ENCODE data around the gene KRTCAP3. TPM values are rescaled to one million over a fixed set of nuclear protein-coding genes. Genes with fewer than 3 reads are reported as not detected.
A peak's percentile ranks its signal among the peaks of the same experiment; 100 is the strongest.

The KRTCAP3 gene
- total and polyA plus RNA-seq, 9 of the 15 experiments (the other 6 are each of a cell fraction or from before 2014, with no cell fraction given): 0.24 to 1.4 (median 0.73) TPM

DNA sequence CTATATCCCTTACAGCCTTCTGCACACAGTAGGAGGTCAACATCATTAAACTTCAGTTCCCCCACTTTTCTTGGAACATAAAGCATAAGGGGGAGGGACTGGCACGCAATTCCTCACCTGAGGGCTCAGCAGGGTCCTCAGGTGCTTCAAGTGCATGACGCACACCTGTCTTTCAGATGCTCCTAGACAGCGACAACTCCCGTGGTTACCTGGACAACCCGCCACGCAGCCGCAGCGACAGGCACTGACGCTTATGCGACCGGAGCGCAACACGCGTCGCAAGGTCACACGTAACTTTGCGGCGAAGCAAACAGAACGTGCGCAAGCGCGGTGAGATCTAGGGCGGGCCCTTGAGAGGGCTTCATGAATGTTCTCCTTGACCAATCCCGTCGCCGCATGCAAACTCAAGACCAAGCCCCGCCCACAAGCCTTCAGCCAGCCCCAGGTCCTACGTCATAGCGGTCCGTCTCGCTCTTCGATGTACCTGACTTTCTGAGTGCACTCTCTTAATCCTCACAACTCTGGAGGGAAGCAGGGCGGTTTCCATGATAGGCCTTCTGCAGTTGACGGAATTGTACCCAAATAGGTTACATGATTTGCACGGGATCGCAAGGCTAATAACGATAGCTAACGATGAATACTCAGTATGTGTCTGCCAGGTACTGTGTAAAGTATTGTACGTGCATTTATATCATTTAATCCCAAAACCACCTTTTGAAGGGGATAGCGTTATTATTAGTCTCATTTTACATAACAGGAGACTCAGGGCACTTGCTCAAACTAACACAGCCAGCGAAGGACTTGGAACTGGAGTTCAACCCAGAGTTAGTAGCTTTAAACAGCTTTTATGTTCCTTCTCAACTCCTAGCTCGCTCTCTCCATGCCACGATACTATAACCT lies 47.6 kb downstream of the KRTCAP3 start, which contains the start of gene IFT172 (continued):
- TF ChIP-seq, protein P1, sequence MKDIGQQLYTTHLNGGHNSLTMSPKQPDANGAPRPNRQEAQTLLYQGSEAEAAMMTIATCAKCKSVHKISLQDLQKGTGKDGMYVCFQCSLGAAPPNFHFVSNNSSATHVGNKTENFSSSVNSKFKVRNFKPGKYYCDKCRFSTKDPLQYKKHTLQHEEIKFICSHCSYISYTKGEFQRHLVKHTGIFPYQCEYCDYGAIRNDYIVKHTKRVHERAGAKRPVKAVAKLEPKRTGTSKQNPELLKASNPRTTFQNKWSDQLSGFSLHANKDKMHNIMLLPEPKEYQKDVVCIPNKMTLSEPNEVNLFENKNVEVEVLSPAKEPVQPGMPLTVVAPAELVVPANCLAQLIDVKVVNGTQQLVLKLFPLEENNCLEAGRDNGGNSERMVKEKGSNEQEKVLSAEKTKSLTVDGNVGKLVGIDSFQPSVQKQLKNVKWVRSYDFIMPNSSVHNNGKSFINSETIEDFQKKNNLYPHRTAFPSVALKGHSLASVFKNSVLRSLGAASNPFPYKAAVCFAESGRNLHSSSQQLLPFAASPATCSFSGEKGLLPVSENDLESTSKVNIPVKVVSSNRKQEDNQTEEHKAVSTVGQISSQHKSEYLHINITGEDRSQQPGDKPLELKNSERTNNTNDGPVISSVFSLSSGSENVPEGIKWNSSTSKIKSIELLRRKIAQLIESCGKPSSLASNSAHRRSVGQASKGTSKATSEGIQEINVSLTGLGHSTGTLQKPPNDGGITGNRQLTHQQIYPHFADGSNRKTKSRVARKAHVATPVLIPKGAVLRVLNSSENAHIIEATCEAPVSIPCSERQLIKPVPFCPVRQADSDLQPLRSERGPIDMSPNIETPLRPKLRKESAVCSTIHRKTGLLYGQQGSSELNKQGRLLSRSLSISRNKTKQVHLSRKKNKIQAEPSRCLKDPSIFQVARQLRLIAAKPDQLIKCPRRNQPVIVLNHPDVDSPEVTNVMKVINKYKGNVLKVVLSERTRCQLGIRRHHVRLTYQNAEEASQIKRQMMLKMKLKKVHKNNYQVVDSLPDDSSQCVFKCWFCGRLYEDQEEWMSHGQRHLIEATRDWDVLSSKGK (CRISPR knock-in tag; IDR thresholded peaks at IDR 0.05): no peak
- TF ChIP-seq JUNB (CRISPR knock-in tag; conservative IDR thresholded peaks at IDR 0.05) (no peak), POLR2G (IDR thresholded peaks at IDR 0.05; ENCODE audit: low read depth, low read length) (peak; percentile 73), RREB1 (CRISPR knock-in tag; IDR thresholded peaks at IDR 0.05) (no peak), KAT8 (IDR thresholded peaks at IDR 0.05; ENCODE audit: low read depth) (no peak), EWSR1 (IDR thresholded peaks at IDR 0.05; ENCODE audit: borderline replicate concordance, low read depth, partially characterized antibody) (no peak), TFAP4 (CRISPR knock-in tag; IDR thresholded peaks at IDR 0.05; ENCODE audit: borderline replicate concordance) (peak; percentile 90), HDAC1 (IDR thresholded peaks at IDR 0.05) (peak in 1 of 2 experiments; percentile 99; a peak in 3 of 4 replicates), CEBPG (CRISPR knock-in tag; IDR thresholded peaks at IDR 0.05) (no peak), CEBPG (tag; conservative IDR thresholded peaks at IDR 0.05 in 1 of 2, IDR thresholded peaks at IDR 0.05 in 1 of 2) (no peak), CBX3 (IDR thresholded peaks at IDR 0.05; ENCODE audit: borderline replicate concordance in 1 of 2, low read length in 2 of 2) (peak in 1 of 2 experiments; percentile 36; a peak in 1 of 3 replicates)
- TF ChIP-seq, protein P2, sequence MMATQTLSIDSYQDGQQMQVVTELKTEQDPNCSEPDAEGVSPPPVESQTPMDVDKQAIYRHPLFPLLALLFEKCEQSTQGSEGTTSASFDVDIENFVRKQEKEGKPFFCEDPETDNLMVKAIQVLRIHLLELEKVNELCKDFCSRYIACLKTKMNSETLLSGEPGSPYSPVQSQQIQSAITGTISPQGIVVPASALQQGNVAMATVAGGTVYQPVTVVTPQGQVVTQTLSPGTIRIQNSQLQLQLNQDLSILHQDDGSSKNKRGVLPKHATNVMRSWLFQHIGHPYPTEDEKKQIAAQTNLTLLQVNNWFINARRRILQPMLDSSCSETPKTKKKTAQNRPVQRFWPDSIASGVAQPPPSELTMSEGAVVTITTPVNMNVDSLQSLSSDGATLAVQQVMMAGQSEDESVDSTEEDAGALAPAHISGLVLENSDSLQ (IDR thresholded peaks at IDR 0.05): peak; percentile 85
